HCEC 1CT (cell line): Measurements from ENCODE around the gene AQP10.
"Not testable (repeated sequence)": the region's sequence is repeated elsewhere in the genome, so short reads cannot be mapped to it uniquely, and the experiment has no call there.

Experiments used
- DNase-seq: peaks from one replicate; pipeline ENCODE4 v3.0.0-alpha.2; 2017

The AQP10 gene, protein sequence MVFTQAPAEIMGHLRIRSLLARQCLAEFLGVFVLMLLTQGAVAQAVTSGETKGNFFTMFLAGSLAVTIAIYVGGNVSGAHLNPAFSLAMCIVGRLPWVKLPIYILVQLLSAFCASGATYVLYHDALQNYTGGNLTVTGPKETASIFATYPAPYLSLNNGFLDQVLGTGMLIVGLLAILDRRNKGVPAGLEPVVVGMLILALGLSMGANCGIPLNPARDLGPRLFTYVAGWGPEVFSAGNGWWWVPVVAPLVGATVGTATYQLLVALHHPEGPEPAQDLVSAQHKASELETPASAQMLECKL

DNA sequence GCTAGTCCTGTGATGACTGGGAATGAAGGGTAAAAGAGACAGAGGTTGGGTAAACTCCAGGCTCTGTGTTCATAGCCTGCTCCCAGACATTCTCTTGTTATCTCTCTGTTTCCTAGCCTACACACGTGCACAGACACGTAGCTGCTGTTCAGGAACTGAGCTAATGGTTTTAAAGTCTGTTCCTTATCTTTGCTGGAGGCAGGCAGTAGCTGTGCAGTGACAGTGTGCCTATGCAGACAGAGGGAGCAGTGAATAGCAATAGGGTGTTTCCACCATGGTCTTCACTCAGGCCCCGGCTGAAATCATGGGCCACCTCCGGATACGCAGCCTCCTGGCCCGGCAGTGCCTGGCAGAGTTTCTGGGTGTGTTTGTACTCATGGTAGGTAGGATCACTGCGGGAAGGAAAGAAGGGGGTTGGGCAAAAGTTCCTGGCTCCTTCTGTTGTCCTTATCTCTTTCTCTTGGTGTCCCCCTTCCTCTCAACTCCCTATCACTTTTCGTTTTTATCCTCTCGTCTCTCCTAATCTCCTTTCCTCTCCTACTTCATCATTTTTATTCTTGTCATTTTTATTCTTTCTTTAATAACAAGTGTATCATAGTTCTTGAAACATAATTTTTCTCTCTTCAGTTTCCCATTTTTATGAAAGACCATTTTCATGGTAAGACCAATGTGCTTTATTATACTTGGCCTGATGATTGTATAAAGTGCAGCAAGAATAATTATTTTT lies at the start of gene AQP10:
Gene AQP10, plus strand, starts transcription at position 212 of the 727 bp plus-strand sequence. Its CDS starts 63 bp downstream, at position 275.
- DNase-seq = no peak

DNA sequence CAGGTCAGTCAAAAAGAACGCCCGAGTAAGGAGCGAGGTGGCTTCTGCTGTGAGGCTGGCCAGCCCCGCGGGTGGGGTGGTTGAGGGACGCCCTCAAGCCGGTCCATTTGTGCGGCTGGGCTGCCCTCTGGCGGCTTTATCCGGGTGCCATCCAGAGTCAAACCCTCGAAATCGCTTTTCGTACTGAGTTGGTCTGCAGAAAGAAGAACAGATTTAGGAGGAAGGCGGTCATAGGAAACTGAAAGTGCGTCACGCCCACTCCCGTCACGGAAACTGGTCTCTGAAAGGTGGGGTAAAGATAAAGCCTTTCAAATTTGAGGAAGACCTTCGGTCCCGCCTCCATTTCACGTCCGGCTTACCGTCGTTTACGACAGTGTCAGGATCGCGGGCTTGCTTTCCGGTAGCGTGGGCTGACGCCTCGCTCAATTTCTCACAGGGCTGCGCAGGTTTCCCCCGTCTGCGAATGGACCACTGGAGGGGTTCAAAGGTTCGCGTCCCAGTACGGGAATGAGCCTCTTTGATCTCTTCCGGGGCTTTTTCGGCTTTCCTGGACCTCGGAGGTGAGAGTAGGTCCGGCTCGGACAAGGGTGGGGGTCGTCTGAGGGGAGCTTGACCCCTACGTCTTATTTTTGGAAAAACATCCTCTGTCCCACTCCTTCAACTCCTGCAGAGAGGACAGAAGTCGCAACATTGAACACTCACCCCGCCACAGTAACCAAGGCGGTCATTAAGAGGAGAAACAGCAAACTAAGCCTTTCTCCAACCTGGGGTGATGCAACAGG lies 48.5 kb upstream of the AQP10 start, which contains the start of gene HAX1:
Gene HAX1, plus strand, starts transcription at position 413 of the 782 bp plus-strand sequence. Its CDS starts 95 bp downstream, at position 508.
- DNase-seq = peak; percentile 93

DNA sequence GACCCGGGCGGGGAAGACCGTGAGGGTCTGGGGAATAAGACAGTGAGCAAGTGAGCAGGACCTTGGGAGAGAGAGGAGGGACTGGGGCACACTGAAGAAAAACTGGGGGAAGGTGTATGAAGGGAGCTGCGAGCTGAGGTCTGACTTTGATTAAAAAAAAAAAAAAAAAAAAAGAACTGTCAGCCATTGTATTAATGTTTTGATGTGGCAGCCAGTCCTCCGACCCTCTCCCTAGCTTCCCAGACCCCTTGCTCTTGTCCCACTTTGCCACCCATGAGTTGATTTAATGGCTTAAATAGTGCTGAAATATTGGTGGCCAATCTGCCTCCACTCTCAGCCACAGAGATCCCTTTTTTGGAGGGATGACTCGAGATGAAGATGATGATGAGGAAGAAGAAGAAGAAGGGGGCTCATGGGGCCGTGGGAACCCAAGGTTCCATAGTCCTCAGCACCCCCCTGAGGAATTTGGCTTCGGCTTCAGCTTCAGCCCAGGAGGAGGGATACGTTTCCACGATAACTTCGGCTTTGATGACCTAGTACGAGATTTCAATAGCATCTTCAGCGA lies 47.8 kb upstream of the AQP10 start:
- no peak for DNase-seq

DNA sequence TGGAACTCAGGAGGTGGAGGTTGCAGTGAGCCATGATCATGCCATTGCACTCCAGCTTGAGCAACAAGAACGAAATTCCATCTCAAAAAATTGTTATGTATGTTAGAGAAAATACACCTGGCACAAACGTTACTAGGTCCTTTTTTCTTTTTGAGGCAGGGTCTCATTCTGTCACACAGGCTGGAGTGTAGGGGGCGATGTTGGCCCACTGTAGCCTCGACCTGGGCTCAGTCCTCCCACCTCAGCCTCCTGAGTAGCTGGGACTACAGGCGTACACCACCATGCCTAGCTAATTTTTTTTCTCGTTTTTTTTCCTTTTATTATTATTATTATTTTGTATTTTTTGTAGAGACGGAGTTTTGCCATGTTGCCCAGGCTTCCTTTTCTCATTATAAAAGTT lies 44.1 kb upstream of the AQP10 start:
- DNase-seq = no peak

DNA sequence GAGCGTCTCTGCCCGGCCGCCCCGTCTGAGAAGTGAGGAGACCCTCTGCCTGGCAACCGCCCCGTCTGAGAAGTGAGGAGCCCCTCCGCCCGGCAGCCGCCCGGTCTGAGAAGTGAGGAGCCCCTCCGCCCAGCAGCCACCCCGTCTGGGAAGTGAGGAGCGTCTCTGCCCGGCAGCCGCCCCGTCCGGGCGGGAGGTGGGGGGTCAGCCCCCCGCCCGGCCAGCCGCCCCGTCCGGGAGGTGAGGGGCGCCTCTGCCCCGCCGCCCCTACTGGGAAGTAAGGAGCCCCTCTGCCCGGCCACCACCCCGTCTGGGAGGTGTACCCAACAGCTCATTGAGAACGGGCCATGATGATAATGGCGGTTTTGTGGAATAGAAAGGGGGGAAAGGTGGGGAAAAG lies 33.3 kb upstream of the AQP10 start:
- not testable (repeated sequence) for DNase-seq

DNA sequence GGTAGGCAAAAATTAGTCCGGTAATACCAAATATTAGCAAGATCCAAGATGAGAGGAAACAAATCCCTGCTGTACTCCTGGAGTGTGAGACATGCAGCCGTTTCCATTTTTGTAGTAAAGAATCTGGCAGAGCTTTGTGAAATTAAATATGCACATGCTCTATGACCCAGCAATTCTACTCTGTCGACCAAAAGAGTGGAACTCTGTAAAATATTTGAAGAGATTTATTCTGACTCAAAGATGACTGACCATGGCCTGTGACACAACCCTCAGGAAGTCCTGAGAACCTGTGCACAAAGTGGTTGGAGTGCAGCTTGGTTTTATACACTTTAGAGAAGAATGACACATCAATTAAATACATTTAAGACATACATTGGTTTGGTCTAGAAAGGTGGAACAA lies 32.2 kb upstream of the AQP10 start:
- DNase-seq = no peak

DNA sequence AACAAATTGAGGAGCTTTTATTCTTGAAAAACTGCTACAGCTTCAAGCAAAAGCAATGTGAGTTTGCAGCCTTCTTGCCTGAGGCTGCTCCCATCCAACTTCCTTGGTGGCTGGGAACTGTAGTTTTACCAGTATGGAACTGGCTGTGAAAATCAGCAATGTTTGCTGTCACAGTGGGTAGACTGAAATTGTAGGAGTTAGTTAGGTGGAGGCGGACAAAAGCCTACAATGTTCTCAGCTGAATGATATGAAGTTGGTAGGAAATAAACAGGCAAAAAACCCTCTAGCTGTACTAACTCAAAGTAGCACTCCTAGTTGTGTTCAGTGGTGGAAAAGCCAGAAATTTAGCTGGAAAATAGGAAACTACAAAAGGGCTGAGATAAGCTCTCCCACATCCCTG lies 30.0 kb upstream of the AQP10 start:
- no peak for DNase-seq

DNA sequence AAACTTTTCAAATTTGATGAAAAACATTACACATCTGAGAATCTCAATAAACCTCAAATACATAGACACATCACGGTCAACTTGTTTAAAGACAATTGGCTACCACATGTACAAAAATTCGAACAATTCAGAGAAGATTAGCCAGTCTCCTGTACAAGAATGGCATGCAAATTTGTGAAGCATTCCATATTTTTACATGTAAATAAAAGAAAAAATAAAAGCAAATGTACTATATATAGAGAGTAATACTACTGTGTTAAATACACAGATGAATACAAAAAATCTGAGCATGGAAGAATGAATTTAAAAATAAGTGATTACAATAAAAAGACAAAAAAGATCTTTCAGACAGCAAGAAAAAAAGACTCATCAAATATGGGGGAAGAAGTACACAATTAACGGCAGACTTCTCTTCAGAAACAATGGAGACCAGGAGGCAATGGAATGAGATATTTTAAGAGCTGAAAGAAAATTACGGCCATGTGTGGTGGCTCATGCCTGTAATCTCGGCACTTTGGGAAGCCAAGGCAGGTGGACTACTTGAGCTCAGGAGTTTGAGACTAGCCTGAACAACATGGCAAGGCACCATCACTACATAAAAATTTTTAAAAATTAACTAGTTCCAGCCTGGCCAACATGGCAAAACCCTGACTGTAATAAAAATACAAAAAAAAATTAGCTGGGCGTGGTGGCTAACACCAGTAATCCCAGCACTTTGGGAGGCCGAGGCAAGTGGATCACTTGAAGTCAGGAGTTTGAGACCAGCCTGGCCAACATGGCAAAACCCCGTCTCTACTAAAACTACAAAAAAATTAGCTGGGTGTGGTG lies 25.3 kb upstream of the AQP10 start:
- peak; percentile 19 for DNase-seq

DNA sequence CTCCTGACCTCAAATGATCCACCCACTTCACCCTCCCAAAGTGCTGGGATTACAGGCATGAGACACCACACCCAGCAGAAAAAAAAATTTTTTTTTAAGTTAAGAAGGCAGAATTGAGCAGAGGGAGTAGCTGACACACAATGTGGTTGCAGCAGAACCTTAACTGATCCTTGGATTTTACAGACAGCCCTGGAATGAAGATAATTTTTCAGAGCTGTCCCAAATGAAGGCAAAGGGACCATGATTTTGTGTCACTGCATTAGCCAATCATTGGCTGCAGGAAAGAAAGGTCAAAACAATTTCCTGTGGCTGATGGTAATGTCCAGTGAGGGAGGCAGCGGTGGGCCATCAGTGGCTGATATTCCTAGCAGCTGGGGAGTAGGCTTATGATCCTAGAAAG lies 19.3 kb upstream of the AQP10 start:
- no peak for DNase-seq

DNA sequence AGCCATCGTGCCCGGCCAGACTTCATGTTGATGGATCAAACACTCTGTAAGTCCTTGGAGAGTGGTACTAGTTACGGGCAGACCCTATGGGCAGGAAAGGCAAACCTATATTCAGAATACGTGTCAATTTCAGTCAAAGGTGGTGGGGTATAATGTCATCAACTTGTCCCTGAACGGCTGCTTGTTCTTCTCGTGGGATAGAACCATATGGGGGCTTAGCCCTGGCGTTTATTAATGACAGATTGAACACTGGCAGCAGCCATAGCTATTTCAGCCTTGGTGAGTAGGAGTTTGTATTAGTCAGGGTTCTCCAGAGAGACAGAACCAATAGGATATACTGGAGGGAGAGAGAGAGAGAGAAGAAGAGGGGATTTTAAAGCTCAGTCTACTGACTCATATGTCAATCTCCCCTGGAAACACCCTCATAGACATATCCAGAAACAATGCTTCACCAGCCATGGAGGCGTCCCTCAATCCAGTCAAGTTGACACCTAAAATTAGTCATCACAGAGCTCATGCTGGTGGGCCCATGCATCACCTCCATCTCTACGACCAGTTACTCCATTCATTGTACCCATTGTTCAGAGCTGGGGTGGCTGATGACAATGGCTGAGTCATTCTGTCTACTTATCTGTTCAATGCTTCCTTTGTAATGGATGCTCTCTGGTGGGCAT lies 16.1 kb upstream of the AQP10 start:
- DNase-seq = no peak

DNA sequence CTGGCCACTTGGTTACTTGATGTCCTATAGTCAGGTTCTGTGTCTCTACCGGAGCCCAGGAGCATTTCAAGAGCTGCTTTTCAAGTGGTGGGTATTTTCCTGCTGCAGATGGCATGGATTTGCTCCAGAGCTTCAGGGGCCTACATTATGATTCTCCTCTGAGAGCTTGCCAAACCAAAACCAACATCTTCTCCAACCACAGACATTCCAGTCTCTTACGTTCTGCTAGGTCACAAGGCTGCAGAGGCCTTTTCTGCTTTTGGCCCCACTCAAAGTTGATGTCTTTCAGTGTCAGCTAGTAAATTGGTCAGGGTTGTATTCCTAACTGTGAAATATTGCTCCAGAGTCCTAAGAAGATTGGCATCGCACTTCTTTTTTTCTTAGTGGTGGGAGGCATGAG lies 14.7 kb upstream of the AQP10 start:
- DNase-seq = no peak

DNA sequence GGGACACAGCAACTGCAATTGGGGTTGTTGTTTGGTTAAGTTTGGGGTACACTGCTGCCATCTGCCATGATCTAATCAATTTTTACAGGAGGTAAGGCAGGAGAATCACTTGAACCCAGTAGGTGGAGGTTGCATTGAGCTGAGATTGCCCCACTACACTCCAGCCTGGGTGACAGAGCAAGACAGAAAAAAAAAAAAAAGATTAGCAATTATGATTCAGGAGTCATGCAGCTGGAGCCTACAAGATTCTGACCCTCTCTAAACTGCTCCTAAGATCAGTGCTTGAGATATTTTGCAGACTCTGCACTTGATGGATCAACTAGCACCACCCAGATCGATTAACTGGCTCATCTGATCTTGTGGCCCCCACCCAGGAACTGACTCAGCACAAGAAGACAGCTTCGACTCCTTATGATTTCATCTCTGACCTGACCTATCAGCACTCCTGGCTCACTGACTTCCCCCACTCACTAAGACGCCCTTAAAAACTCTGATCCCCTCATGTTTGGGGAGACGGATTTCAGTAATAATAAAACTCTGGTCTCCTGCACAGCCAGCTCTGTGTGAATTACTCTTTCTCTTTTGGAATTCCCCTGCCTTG lies 13.1 kb upstream of the AQP10 start:
- DNase-seq = not testable (repeated sequence)

DNA sequence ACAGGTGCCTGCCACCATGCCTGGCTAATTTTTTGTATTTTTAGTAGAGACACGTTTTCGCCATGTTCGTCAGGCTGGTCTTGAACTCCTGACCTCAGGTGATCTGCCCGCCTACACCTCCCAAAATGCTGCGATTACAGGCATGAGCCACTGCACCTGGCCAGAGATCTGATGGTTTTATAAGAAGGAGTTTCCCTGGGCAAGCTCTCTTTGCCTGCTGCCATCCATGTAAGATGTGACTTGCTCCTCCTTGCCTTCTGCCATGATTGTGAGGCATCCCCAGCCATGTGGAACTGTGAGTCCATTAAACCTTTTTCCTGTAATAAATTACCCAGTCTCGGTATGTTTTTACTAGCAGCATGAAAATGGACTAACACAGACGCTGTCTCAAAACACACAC lies 11.8 kb upstream of the AQP10 start:
- DNase-seq = not testable (repeated sequence)

DNA sequence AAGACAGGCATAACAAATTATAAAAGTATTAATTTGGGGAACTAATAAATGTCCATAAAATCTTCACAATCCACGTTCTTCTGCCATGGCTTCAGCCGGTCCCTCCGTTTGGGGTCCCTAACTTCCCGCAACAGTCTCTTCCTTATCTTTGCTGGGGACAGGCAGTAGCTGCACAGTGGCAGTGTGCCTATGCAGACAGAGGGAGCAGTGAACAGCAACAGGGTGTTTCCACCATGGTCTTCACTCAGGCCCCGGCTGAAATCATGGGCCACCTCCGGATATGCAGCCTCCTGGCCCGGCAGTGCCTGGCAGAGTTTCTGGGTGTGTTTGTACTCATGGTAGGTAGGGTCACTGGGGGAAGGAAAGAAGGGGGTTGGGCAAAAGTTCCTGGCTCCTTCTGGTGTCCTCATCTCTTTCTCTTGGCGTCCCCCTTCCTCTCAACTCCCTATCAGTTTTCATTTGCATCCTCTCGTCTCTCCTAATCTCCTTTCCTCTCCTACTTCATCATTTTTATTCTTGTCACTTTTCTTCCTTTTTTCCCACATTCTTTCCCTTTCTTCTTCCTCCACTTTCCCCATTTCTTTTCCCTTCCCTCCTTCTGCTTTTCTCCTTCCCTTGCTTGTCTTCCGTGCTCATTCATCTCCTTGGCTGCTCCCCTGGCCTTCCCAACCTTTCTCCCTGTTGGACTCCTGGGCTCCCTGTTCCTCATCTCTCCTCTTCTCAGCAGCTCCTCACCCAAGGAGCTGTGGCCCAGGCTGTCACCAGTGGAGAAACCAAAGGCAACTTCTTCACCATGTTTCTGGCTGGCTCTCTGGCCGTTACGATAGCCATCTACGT lies 8.4 kb upstream of the AQP10 start:
- DNase-seq = not testable (repeated sequence)

DNA sequence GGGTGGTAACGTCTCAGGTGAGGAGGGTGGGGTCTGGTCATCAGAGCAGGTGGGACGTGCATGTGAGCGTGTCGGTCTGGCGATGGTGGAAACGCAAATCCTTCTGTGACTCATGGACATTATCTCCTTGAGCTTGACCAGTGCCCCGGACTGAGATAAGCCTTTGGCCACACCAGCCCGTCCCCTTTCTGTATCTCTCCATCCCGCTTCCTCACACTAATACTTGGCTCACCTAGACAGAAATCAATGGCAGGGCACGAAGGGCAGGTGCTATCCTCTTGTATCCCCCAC lies 7.9 kb upstream of the AQP10 start:
- DNase-seq = no peak

DNA sequence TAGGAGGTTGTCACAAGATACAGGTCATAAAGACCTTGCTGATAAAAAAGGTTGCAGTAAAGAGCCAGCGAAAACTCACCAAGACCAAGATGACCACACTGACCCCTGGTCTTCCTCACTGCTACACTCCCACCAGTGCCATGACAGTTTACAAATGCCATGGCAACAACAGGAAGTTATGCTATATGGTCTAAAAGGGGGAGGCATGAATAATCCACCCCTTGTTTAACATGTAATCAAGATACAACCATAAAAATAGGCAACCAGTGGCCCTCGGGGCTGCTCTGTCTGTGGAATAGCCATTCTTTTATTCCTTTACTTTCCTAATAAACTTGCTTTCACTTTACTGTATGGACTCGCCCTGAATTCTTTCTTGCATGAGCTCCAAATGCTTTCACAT lies 6.7 kb upstream of the AQP10 start:
- not testable (repeated sequence) for DNase-seq

DNA sequence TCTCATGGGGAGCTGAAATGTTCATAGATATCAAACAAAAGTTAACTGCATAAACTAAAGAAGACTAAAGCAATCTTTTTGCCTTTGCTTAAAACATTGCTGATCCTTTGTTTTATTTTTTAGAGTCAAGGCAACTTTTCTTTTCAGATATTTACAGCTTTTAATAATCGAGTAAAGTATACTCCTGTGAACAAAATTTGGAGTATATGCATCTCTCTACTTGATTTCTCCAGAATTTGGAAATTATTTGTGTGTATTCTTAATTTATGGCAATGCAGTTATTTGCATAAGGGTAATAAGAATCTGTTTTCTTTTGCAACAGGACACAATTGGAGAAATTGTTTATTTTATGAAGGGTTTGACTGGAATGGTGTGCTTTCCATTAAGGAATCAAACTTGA lies 4.2 kb upstream of the AQP10 start:
- DNase-seq = no peak

DNA sequence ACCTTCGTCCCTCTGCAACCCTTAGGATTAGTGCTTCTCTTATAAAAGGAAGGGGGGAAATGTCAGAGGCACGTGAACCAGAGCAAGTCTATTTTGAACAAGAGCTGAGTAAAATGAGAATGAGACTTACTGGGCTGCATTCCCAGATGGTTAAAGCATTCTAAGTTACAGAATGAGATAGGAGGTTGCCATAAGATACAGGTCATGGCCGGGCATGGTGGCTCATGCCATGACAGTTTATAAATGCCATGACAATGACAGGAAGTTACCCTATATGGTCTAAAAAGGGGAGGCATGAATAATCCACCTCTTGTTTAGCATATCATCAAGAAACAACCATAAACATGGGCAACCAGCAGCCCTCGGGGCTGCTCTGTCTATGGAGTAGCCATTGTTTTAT lies 2.5 kb upstream of the AQP10 start:
- no peak for DNase-seq

DNA sequence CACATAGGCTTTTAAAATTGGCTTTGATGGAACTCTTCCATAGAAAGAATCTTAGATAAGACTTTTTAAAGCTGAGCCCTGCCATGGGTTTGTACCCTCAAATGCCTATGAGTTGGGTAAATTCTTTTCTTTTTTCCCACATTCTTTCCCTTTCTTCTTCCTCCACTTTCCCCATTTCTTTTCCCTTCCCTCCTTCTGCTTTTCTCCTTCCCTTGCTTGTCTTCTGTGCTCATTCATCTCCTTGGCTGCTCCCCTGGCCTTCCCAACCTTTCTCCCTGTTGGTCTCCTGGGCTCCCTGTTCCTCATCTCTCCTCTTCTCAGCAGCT lies 679 bp downstream of the AQP10 start:
- not testable (repeated sequence) for DNase-seq

DNA sequence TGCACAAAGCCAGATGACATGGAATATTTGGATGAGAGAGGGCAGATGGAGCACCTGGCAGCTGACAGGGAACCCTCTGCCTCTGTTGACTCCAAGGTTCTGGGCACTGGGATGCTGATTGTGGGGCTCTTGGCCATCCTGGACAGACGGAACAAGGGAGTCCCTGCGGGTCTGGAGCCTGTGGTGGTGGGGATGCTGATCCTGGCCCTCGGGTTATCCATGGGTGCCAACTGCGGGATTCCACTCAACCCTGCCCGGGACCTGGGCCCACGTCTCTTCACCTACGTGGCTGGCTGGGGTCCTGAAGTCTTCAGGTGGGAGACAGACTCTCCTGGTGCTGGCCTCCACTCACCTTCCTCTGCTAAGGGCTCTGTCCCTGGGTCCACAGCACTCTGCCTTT lies 2.6 kb downstream of the AQP10 start:
- no peak for DNase-seq

DNA sequence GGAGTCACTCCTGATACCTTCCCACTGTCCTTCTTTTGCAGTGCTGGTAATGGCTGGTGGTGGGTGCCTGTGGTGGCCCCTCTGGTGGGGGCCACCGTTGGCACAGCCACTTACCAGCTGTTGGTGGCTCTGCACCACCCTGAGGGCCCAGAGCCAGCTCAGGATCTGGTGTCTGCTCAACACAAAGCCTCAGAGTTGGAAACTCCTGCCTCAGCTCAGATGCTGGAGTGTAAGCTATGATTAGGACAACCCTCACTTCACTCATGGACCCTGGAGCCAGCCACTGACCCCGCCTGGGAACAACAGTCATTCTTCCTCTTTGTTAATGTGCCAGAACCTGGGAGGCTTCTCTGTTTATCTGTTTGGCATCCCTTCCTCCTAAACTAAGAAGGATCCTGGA lies 3.3 kb downstream of the AQP10 start:
- no peak for DNase-seq
